ENCODE results near the gene C3orf18. TPM values are rescaled to one million over a fixed set of nuclear protein-coding genes. Genes with fewer than 3 reads are reported as not detected.

C3orf18 gene
- total and polyA plus RNA-seq, 9 of the 15 experiments (the other 6 are each of a cell fraction or from before 2014, with no cell fraction given): 0.01 to 2.3 (median 0.94) TPM

- peak overlapping the region; percentile 95 for H3K4me2 ChIP-seq (ENCODE audit: insufficient read depth, low read length)
- peaks cover 3% of the 10 kb centered on the region for H3K9me1 ChIP-seq (ENCODE audit: control insufficient read depth, insufficient read depth, low read length)
- no peak overlapping the region for H2AFZ ChIP-seq (ENCODE audit: low read depth, low read length)
- DNase-seq (ENCODE audit: extremely low read depth in 1 of 4, low spot score in 3 of 4): peak in 1 of 4 experiments; percentile 62
- H3K79me2 ChIP-seq (ENCODE audit: control insufficient read depth, insufficient read depth, low read length): peaks cover 86% of the 10 kb centered on the region
- ChIA-PET CTCF (ENCODE audit: low intra/inter-chr PET ratio) (no interaction called here), POLR2A (interaction anchor here (0.6 to 4.8 kb wide), 6 partner anchors 8 to 40 kb away, joined by 3 to 22 read pairs (median 5); partner anchors contain the start of gene HEMK1)
- H3K27me3 ChIP-seq (ENCODE audit: control insufficient read depth in 2 of 2, insufficient read depth in 2 of 2, low read length in 2 of 2): no peaks in the 10 kb centered on the region
- H3K27ac ChIP-seq (ENCODE audit: extremely low read depth, low read depth, low read length): peak overlapping the region; percentile 85
- BruUV-seq (replicated peaks): no TSS peak
- peak overlapping the region; percentile 87 to 94 for H3K9ac ChIP-seq (ENCODE audit: insufficient read depth in 1 of 2, low read depth in 2 of 2, low read length in 2 of 2)
- no peak for ATAC-seq
- no peaks in the 10 kb centered on the region for H3K9me3 ChIP-seq (replicated peaks; ENCODE audit: control insufficient read depth, insufficient read depth, low read depth, low read length)
- FAIRE-seq: no peak
- H3K4me3 ChIP-seq: peak overlapping the region; percentile 87
- peaks cover 39 to 48% of the 10 kb centered on the region in 2 experiments for H3K4me1 ChIP-seq (replicated peaks in 1 of 2; ENCODE audit: control insufficient read depth in 2 of 2, insufficient read depth in 2 of 2, low read length in 2 of 2)
- H4K20me1 ChIP-seq (replicated peaks; ENCODE audit: control insufficient read depth, insufficient read depth, low read length): peaks cover 36% of the 10 kb centered on the region
- in situ Hi-C loops (cut with MboI) (no loop called here), intact Hi-C loops (cut with micrococcal nuclease) (no loop called here)
- peaks cover 75% of the 10 kb centered on the region for H3K36me3 ChIP-seq (ENCODE audit: control insufficient read depth, insufficient read depth, low read length)
- 26% methylated on average over 18 of the region's 29 CpGs for WGBS (ENCODE audit: insufficient coverage, low coverage, missing lambda C conversion rate)
- no peak; the same call in 1 of the 2 replicates for TF ChIP-seq PML (IDR thresholded peaks at IDR 0.05; ENCODE audit: low read length)
- 0 out of 4 replicates have a peak, but pooled peaks of 1 of the 2 experiments have one; percentile 20 for TF ChIP-seq MAZ (CRISPR knock-in tag; conservative IDR thresholded peaks at IDR 0.05 in 1 of 2, IDR thresholded peaks at IDR 0.05 in 1 of 2)
- 0 out of 2 replicates have a peak, but pooled peaks have one; percentile 16 for TF ChIP-seq ZFX (CRISPR knock-in tag; IDR thresholded peaks at IDR 0.05)
- TF ChIP-seq ETV1 (tag; conservative IDR thresholded peaks at IDR 0.05; ENCODE audit: low read depth): peak; percentile 67
- no peak for TF ChIP-seq CBX8 (IDR thresholded peaks at IDR 0.05; ENCODE audit: borderline replicate concordance, extremely low read depth, low read depth, low read length, poor library complexity, severe bottlenecking)
- TF ChIP-seq XRCC4 (IDR thresholded peaks at IDR 0.05; ENCODE audit: extremely low read depth, insufficient read depth, insufficient read length): no peak
- TF ChIP-seq HDAC1 (IDR thresholded peaks at IDR 0.05): 0 out of 4 replicates have a peak, but pooled peaks of 1 of the 2 experiments have one; percentile 53
- TF ChIP-seq PREB (CRISPR knock-in tag; IDR thresholded peaks at IDR 0.05): no peak
- TF ChIP-seq TCF3 (CRISPR knock-in tag; IDR thresholded peaks at IDR 0.05): 0 out of 2 replicates have a peak, but pooled peaks have one; percentile 16
- no peak for TF ChIP-seq BDP1 (IDR thresholded peaks at IDR 0.05; ENCODE audit: insufficient read depth, insufficient read length)
- TF ChIP-seq SIN3A (IDR thresholded peaks at IDR 0.05; ENCODE audit: borderline replicate concordance in 2 of 2, control insufficient read depth in 1 of 2, low read depth in 2 of 2, low read length in 2 of 2): 0 out of 4 replicates have a peak, but pooled peaks of 1 of the 2 experiments have one; percentile 19
- TF ChIP-seq MYC (IDR thresholded peaks at IDR 0.05; ENCODE audit: low read depth, low read length): 0 out of 2 replicates have a peak, but pooled peaks have one; percentile 12
- no peak for TF ChIP-seq MYC (CRISPR knock-in tag; IDR thresholded peaks at IDR 0.05; ENCODE audit: borderline replicate concordance, low read depth)
- peak; percentile 41 for TF ChIP-seq SAP30 (IDR thresholded peaks at IDR 0.05; ENCODE audit: borderline replicate concordance, insufficient read depth, low read depth, low read length, poor library complexity, severe bottlenecking)
- TF ChIP-seq RBBP5 (IDR thresholded peaks at IDR 0.05; ENCODE audit: borderline replicate concordance, insufficient read depth, low read length, poor library complexity, severe bottlenecking): peak; percentile 47
Measured at GRCh38 chr3:50607271-50608091, 39.9 kb upstream of the C3orf18 start.
